NB4 (cell line): ENCODE data around the gene CDADC1.

ENCODE experiments used
- MAX ChIP-seq: IDR thresholded peaks from 2 replicates; pipeline ENCODE4 v1.6.1; 2011; ENCODE audit warnings: low read depth, low read length
- POLR2A ChIP-seq: IDR thresholded peaks from 2 replicates; pipeline ENCODE4 v1.6.1; 2011; ENCODE audit warnings: mild to moderate bottlenecking; ENCODE audit not compliant: insufficient read length; ENCODE audit errors: extremely low read depth

- TF ChIP-seq MAX, result no peak
- TF ChIP-seq POLR2A, result no peak
These were observed 7.7 kb upstream of the CDADC1 start for GRCh38 chr13:49240017-49240416.
